ENCODE data around the gene TBC1D8. TPM values are rescaled to one million over a fixed set of nuclear protein-coding genes. Genes with fewer than 3 reads are reported as not detected.

TBC1D8 gene
- total RNA-seq, 1 donor from 2014 or later: 45.0 TPM

DNA sequence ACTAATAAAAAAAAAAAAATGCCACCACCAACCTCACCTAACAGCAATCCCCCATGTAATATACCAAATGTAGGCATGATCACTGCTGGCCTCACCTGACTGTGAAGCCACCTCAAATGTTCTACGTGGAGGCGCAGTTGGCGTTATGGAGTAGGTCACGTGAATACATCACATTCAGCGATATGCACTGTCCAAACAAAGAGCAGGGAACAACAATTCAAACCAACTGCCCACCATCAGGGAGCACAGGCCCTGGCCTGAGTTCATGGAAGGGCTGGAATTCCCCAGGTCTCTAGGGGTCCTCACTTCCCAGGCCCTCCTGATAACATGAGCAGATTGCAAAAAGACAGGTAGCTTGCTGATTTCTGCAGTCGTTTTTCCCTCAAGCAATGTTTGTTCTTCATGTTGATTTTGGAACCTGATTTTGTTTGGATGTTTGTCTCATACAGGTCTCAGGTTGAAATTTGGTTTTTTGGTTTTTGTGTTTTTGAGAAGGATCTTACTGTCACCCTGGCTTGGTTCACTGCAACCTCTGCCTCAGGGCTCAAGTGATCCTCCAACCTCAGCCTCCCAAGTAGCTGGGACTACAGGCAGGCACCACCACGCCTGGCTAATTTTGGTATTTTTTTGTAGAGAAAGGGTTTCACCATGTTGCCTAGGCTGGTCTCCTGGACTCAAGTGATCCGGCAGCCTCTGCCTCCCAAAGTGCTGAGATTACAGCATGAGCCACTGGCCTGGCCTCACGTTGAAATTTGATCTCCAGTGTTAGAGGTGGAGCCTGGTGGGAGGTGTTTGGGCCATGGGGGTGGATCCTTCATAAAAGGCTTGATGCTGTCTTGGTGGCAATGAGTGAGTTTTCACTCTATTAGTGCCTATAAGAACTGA lies 15.5 kb downstream of the TBC1D8 start:
- intact Hi-C loops (cut with micrococcal nuclease): no loop called here
- H3K4me1 ChIP-seq: peaks cover 46% of the 10 kb centered on the region
- TF ChIP-seq, protein P1, sequence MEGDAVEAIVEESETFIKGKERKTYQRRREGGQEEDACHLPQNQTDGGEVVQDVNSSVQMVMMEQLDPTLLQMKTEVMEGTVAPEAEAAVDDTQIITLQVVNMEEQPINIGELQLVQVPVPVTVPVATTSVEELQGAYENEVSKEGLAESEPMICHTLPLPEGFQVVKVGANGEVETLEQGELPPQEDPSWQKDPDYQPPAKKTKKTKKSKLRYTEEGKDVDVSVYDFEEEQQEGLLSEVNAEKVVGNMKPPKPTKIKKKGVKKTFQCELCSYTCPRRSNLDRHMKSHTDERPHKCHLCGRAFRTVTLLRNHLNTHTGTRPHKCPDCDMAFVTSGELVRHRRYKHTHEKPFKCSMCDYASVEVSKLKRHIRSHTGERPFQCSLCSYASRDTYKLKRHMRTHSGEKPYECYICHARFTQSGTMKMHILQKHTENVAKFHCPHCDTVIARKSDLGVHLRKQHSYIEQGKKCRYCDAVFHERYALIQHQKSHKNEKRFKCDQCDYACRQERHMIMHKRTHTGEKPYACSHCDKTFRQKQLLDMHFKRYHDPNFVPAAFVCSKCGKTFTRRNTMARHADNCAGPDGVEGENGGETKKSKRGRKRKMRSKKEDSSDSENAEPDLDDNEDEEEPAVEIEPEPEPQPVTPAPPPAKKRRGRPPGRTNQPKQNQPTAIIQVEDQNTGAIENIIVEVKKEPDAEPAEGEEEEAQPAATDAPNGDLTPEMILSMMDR (IDR thresholded peaks at IDR 0.05; ENCODE audit: borderline replicate concordance): no peak

DNA sequence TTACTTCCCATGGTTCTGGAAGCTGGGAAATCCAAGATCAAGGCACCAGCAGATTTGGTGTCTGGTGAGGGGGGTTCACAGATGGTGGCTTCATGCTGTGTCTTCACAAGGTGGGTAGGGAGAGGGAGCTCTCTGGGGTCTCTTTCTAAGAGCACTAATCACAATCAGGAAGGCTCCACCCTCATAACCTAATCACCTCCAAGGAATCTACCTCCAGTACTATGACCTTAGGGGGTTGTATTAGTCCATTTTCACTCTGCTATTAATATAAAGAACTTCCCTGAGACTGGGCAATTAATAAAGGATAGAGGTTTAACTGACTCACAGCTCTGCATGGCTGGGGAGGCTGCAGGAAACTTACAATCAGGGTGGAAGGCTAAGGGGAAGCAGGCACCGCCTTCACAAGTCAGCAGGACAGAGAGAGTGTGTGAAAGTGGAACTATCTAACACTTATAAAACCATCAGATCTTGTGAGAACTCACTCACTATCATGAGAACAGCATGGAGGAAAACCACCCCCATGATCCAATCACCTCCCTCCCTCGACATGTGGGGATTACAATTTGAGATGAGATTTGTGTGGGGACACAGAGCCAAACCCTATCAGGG lies 17.6 kb downstream of the TBC1D8 start:
- intact Hi-C loops (cut with micrococcal nuclease): no loop called here
- Histone ChIP-seq H3K27ac (replicated peaks) (peak overlapping the region; percentile 4), H3K27me3 (ENCODE audit: low read depth) (no peaks in the 10 kb centered on the region), H3K4me3 (no peak overlapping the region), H3K4me1 (peaks cover 46% of the 10 kb centered on the region), H3K9me3 (replicated peaks) (no peaks in the 10 kb centered on the region), H3K36me3 (no peaks in the 10 kb centered on the region)
- TF ChIP-seq, protein P1 (IDR thresholded peaks at IDR 0.05; ENCODE audit: borderline replicate concordance): no peak
- DNase-seq: no peak

More for the DNA sequence above, 15.5 kb downstream of the TBC1D8 start:
- no peak for DNase-seq
- Histone ChIP-seq H3K4me3 (no peak overlapping the region), H3K27ac (replicated peaks) (peak overlapping the region; percentile 27), H3K9me3 (replicated peaks) (no peaks in the 10 kb centered on the region), H3K36me3 (no peaks in the 10 kb centered on the region), H3K27me3 (ENCODE audit: low read depth) (no peaks in the 10 kb centered on the region)

DNA sequence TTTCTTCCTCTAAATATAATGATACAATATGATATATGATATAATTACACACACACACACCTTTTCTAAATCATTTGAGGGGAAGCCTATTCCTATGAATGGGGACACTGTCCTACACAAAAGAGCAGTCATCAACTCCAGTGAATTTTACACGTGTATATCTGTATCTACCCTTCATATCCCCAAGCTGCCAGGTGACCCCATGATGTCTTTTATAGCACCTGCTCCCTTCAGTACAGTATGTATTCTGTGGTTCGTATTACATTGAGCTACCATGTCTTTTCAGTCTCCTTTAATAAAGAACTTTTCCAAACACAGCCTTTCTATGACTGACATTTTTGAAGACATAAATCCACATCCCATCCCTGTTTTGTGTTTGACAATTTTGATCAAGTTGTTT lies 19.0 kb downstream of the TBC1D8 start:
- no peak for DNase-seq
- Histone ChIP-seq H3K36me3 (no peaks in the 10 kb centered on the region), H3K4me3 (no peak overlapping the region), H3K4me1 (peaks cover 50% of the 10 kb centered on the region), H3K9me3 (replicated peaks) (no peaks in the 10 kb centered on the region), H3K27me3 (ENCODE audit: low read depth) (no peaks in the 10 kb centered on the region), H3K27ac (replicated peaks) (no peak overlapping the region)
- intact Hi-C loops (cut with micrococcal nuclease): no loop called here
- TF ChIP-seq, protein P1 (IDR thresholded peaks at IDR 0.05; ENCODE audit: borderline replicate concordance): no peak

DNA sequence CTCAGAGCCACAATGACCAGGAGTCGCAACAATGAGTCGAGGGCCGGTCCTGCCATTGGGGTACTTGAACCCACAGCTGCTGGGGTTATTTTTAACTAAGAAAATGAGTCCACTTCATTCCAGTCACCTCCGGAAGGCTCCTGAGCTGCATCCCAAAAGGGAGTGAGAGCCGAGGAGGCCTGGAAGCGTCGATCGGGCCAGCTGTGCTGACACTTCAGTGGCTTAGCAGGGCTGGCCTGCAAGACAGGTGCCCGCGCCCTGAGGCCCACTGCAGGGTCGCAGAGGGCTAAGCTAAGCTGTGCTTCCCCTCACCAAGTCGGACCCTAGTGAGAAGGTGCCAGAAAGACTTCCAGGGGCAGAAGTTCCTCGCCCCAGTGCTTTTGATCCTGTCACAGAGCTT lies 21.1 kb downstream of the TBC1D8 start:
- intact Hi-C loops (cut with micrococcal nuclease): no loop called here
- peak overlapping the region; percentile 52 for H3K27ac ChIP-seq (replicated peaks)
- TF ChIP-seq, protein P1 (IDR thresholded peaks at IDR 0.05; ENCODE audit: borderline replicate concordance): no peak
- H3K27me3 ChIP-seq (ENCODE audit: low read depth): no peaks in the 10 kb centered on the region
- no peaks in the 10 kb centered on the region for H3K36me3 ChIP-seq
- H3K9me3 ChIP-seq (replicated peaks): no peaks in the 10 kb centered on the region
- DNase-seq: no peak
- H3K4me3 ChIP-seq: no peak overlapping the region
- peaks cover 64% of the 10 kb centered on the region for H3K4me1 ChIP-seq

DNA sequence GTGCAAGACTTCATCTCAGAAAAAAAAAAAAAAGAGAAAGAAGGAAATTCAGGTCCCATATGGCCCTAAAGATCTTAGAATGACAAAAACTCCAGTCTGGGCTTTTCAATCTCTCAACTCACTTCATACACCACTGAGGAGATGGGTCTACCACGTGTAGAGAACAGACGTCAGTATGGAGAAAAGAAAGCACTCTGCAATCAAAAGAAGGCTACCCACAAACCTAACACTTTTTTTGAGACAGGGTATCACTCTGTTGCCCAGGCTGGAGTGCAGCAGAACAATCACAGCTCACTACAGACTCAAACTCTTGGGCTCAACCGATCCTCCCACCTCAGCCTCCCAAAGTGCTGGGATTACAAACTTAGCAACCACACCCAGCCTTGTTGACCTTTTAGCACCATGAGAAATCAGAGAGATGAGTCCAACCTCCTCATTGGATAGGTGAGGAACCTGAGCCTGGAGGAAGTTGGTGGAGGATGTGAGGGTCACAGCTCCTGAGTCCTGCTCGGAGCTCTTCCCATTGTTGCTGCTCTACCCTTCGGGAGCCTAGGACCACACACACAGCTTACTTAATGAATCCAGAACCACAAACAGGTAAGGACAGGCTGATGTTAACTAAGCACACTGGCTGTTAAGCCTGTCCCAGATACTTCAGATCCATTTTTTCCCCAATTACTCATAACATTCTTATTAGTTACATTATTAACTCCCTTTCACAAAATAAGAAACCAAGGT lies 23.7 kb downstream of the TBC1D8 start:
- Histone ChIP-seq H3K4me3 (no peak overlapping the region), H3K9me3 (replicated peaks) (no peaks in the 10 kb centered on the region), H3K4me1 (peaks cover 83% of the 10 kb centered on the region), H3K27me3 (ENCODE audit: low read depth) (no peaks in the 10 kb centered on the region), H3K27ac (replicated peaks) (peak overlapping the region; percentile 3), H3K36me3 (no peaks in the 10 kb centered on the region)
- DNase-seq: no peak
- intact Hi-C loops (cut with micrococcal nuclease): no loop called here
- TF ChIP-seq, protein P1 (IDR thresholded peaks at IDR 0.05; ENCODE audit: borderline replicate concordance): no peak
